ENCODE results near the gene ANXA6. TPM values are rescaled to one million over a fixed set of nuclear protein-coding genes. Genes with fewer than 3 reads are reported as not detected.

ANXA6 gene
- total RNA-seq, 1 donor: 353 TPM

GRCh38 chr5:151075698-151076331, 81.8 kb downstream of the ANXA6 start:
- Histone ChIP-seq H3K4me3 (ENCODE audit: insufficient read depth, low read length) (no peak overlapping the region), H4K20me1 (ENCODE audit: insufficient read depth, low read length) (peaks cover 33% of the 10 kb centered on the region), H3K36me3 (ENCODE audit: insufficient read depth, low read length) (peaks cover 4% of the 10 kb centered on the region), H3K4me2 (ENCODE audit: insufficient read depth, low read length) (peak overlapping the region; percentile 44), H3K79me2 (ENCODE audit: insufficient read depth, low read length) (peaks cover 73% of the 10 kb centered on the region), H3K27me3 (ENCODE audit: insufficient read depth, low read length) (no peaks in the 10 kb centered on the region), H2AFZ (ENCODE audit: low read length) (no peak overlapping the region), H3K27ac (ENCODE audit: low read depth, low read length) (peak overlapping the region; percentile 84), H3K9me3 (ENCODE audit: low read depth, low read length) (no peaks in the 10 kb centered on the region), H3K4me1 (ENCODE audit: insufficient read depth, low read length) (peaks cover 44% of the 10 kb centered on the region)
- DNase-seq (ENCODE audit: insufficient read length, low spot score, missing footprints): peak; percentile 92
- TF ChIP-seq CTCF (IDR thresholded peaks at IDR 0.05; ENCODE audit: extremely low read depth, low read depth, low read length): no peak

GRCh38 chr5:151074557-151074956, 83.0 kb downstream of the ANXA6 start:
- H3K27me3 ChIP-seq (ENCODE audit: insufficient read depth, low read length): no peaks in the 10 kb centered on the region
- no peak overlapping the region for H3K4me3 ChIP-seq (ENCODE audit: insufficient read depth, low read length)
- no peak overlapping the region for H2AFZ ChIP-seq (ENCODE audit: low read length)
- H3K36me3 ChIP-seq (ENCODE audit: insufficient read depth, low read length): peaks cover 4% of the 10 kb centered on the region
- H3K79me2 ChIP-seq (ENCODE audit: insufficient read depth, low read length): peaks cover 77% of the 10 kb centered on the region
- peaks cover 44% of the 10 kb centered on the region for H3K4me1 ChIP-seq (ENCODE audit: insufficient read depth, low read length)
- no peak for TF ChIP-seq CTCF (IDR thresholded peaks at IDR 0.05; ENCODE audit: extremely low read depth, low read depth, low read length)
- no peak for DNase-seq (ENCODE audit: insufficient read length, low spot score, missing footprints)
- H3K4me2 ChIP-seq (ENCODE audit: insufficient read depth, low read length): no peak overlapping the region
- no peak overlapping the region for H3K27ac ChIP-seq (ENCODE audit: low read depth, low read length)
- H3K9me3 ChIP-seq (ENCODE audit: low read depth, low read length): no peaks in the 10 kb centered on the region
- peaks cover 32% of the 10 kb centered on the region for H4K20me1 ChIP-seq (ENCODE audit: insufficient read depth, low read length)

GRCh38 chr5:151073280-151073679, 84.3 kb downstream of the ANXA6 start:
- Histone ChIP-seq H3K4me3 (ENCODE audit: insufficient read depth, low read length) (no peak overlapping the region), H4K20me1 (ENCODE audit: insufficient read depth, low read length) (peaks cover 39% of the 10 kb centered on the region), H3K27me3 (ENCODE audit: insufficient read depth, low read length) (no peaks in the 10 kb centered on the region), H3K36me3 (ENCODE audit: insufficient read depth, low read length) (no peaks in the 10 kb centered on the region), H3K9me3 (ENCODE audit: low read depth, low read length) (no peaks in the 10 kb centered on the region), H3K4me1 (ENCODE audit: insufficient read depth, low read length) (peaks cover 42% of the 10 kb centered on the region), H3K79me2 (ENCODE audit: insufficient read depth, low read length) (peaks cover 80% of the 10 kb centered on the region), H3K27ac (ENCODE audit: low read depth, low read length) (no peak overlapping the region), H3K4me2 (ENCODE audit: insufficient read depth, low read length) (no peak overlapping the region), H2AFZ (ENCODE audit: low read length) (no peak overlapping the region)
- DNase-seq (ENCODE audit: insufficient read length, low spot score, missing footprints): no peak
- no peak for TF ChIP-seq CTCF (IDR thresholded peaks at IDR 0.05; ENCODE audit: extremely low read depth, low read depth, low read length)

GRCh38 chr5:151072630-151073025, 85.0 kb downstream of the ANXA6 start:
- Histone ChIP-seq H3K9me3 (ENCODE audit: low read depth, low read length) (no peaks in the 10 kb centered on the region), H2AFZ (ENCODE audit: low read length) (no peak overlapping the region), H3K4me3 (ENCODE audit: insufficient read depth, low read length) (no peak overlapping the region), H3K27me3 (ENCODE audit: insufficient read depth, low read length) (no peaks in the 10 kb centered on the region), H3K4me1 (ENCODE audit: insufficient read depth, low read length) (peaks cover 42% of the 10 kb centered on the region), H3K27ac (ENCODE audit: low read depth, low read length) (no peak overlapping the region), H4K20me1 (ENCODE audit: insufficient read depth, low read length) (peaks cover 44% of the 10 kb centered on the region), H3K79me2 (ENCODE audit: insufficient read depth, low read length) (peaks cover 80% of the 10 kb centered on the region), H3K36me3 (ENCODE audit: insufficient read depth, low read length) (no peaks in the 10 kb centered on the region), H3K4me2 (ENCODE audit: insufficient read depth, low read length) (no peak overlapping the region)
- no peak for TF ChIP-seq CTCF (IDR thresholded peaks at IDR 0.05; ENCODE audit: extremely low read depth, low read depth, low read length)
- DNase-seq (ENCODE audit: insufficient read length, low spot score, missing footprints): peak; percentile 83
